Right lobe of liver (tissue), 4 donors: ENCODE measurements around the gene MACROH2A2.

ENCODE experiments used
- CTCF ChIP-seq, 4 donors: fragments of 200-600 bp in 3 of 4; fragments of 450-650 bp in 1 of 4; IDR thresholded peaks; one replicate each; pipeline versions ENCODE4 v1.5.1 to v1.8.0; 2016 to 2022; ENCODE audit warnings: antibody characterized with exemption in 4 of 4, mild to moderate bottlenecking in 2 of 4
- POLR2A ChIP-seq: fragments of 450-650 bp; IDR thresholded peaks from one replicate; pipeline ENCODE4 v1.6.1; 2017; ENCODE audit warnings: antibody characterized with exemption, mild to moderate bottlenecking
- donor health status: DM: no; HTN: no; CAD: no.
- donor health status: DM: no; HTN: no; CAD: no.
- donor health status: DM: no; HTN: yes; CAD: no.

- TF ChIP-seq CTCF (IDR thresholded peaks at IDR 0.05) (no peak), POLR2A (no peak)
Observed at GRCh38 chr10:70093335-70093944, 40.8 kb downstream of the MACROH2A2 start.
